Astrocyte (in vitro differentiated cells and primary cell): ENCODE measurements around the gene ZBTB46. TPM values are rescaled to one million over a fixed set of nuclear protein-coding genes. Genes with fewer than 3 reads are reported as not detected.

Source experiments
- DNase-seq: peaks from one replicate; pipeline ENCODE4 v3.0.0-alpha.2; 2010; ENCODE audit warnings: low read depth
- FAIRE-seq: peaks from 2 replicates; lab custom pipeline; 2011; peaks lifted over from hg19 to GRCh38; lab: Jason Lieb, UNC
- H2AFZ ChIP-seq: 2 replicates; pipeline ENCODE4 v1.6.0; 2012; ENCODE audit warnings: low read depth, low read length, inconsistent platforms
- H3K27ac ChIP-seq: 2 replicates; pipeline ENCODE4 v1.5.1; 2011; ENCODE audit warnings: low read depth, low read length, inconsistent platforms
- H3K27me3 ChIP-seq: 2 replicates; pipeline ENCODE4 v1.6.0; 2011; ENCODE audit warnings: low read length, inconsistent platforms; ENCODE audit not compliant: insufficient read depth
- H3K36me3 ChIP-seq: 2 replicates; pipeline ENCODE4 v1.5.1; 2011; ENCODE audit warnings: low read length, inconsistent platforms; ENCODE audit not compliant: insufficient read depth
- H3K4me1 ChIP-seq: 2 replicates; pipeline ENCODE4 v1.5.1; 2011; ENCODE audit warnings: low read length, inconsistent platforms; ENCODE audit not compliant: insufficient read depth
- H3K4me2 ChIP-seq: 2 replicates; pipeline ENCODE4 v1.6.0; 2012; ENCODE audit warnings: low read length, inconsistent platforms
- H3K4me3 ChIP-seq: 2 replicates; pipeline ENCODE4 v1.5.1; 2011; ENCODE audit warnings: low read depth, mild to moderate bottlenecking, low read length, inconsistent platforms; ENCODE audit not compliant: insufficient read depth
- H3K79me2 ChIP-seq: 2 replicates; pipeline ENCODE4 v1.6.0; 2012; ENCODE audit warnings: mild to moderate bottlenecking, low read length, inconsistent platforms; ENCODE audit not compliant: insufficient read depth
- H3K9ac ChIP-seq: 2 replicates; pipeline ENCODE4 v1.6.0; 2012; ENCODE audit warnings: mild to moderate bottlenecking, low read length, inconsistent platforms
- H3K9me3 ChIP-seq: 2 replicates; pipeline ENCODE4 v1.5.1; 2012; ENCODE audit warnings: low read depth, mild to moderate bottlenecking, low read length, inconsistent platforms; ENCODE audit not compliant: insufficient read depth
- H4K20me1 ChIP-seq: 2 replicates; pipeline ENCODE4 v1.6.0; 2012; ENCODE audit warnings: low read length, inconsistent platforms; ENCODE audit not compliant: insufficient read depth
- H3K27ac Mint-ChIP-seq: one replicate; pipeline ENCODE4 v1.8.0; 2021; ENCODE audit warnings: mild to moderate bottlenecking, mixed read lengths; ENCODE audit not compliant: unreplicated experiment
- H3K27me3 Mint-ChIP-seq: one replicate; pipeline ENCODE4 v1.8.0; 2021; ENCODE audit warnings: low read depth, mixed read lengths; ENCODE audit not compliant: unreplicated experiment
- H3K36me3 Mint-ChIP-seq: one replicate; pipeline ENCODE4 v1.8.0; 2021; ENCODE audit warnings: low read depth, mixed read lengths; ENCODE audit not compliant: unreplicated experiment
- H3K4me1 Mint-ChIP-seq: one replicate; pipeline ENCODE4 v1.8.0; 2021; ENCODE audit warnings: low read depth, mixed read lengths; ENCODE audit not compliant: unreplicated experiment
- H3K4me3 Mint-ChIP-seq: one replicate; pipeline ENCODE4 v1.8.0; 2021; ENCODE audit warnings: mild to moderate bottlenecking, moderate library complexity, mixed read lengths; ENCODE audit not compliant: unreplicated experiment
- H3K9me3 Mint-ChIP-seq: one replicate; pipeline ENCODE4 v1.8.0; 2021; ENCODE audit warnings: mild to moderate bottlenecking, mixed read lengths; ENCODE audit not compliant: unreplicated experiment
- CTCF ChIP-seq: IDR thresholded peaks from 2 replicates; pipeline ENCODE4 v1.5.1; 2011; ENCODE audit warnings: low read depth, mild to moderate bottlenecking, inconsistent platforms, low read length, moderate library complexity; ENCODE audit not compliant: insufficient read depth
- EZH2 ChIP-seq: IDR thresholded peaks from 2 replicates; pipeline ENCODE4 v1.6.1; 2012; ENCODE audit warnings: mild to moderate bottlenecking, low read length, inconsistent platforms; ENCODE audit not compliant: insufficient read depth
- total RNA-seq: library from RNA; stranded (reverse); gene quantifications from 2 replicates; pipeline ENCODE4 v1.2.1, GENCODE V29; 2021

ZBTB46 gene
- total RNA-seq, 1 donor from 2014 or later: 13.9 TPM

- Mint-ChIP-seq H3K27me3 (no peaks in the 10 kb centered on the region), H3K4me1 (peaks cover 11% of the 10 kb centered on the region), H3K27ac (no peak overlapping the region), H3K9me3 (no peaks in the 10 kb centered on the region), H3K4me3 (no peak overlapping the region), H3K36me3 (peaks cover 8% of the 10 kb centered on the region)
- peaks cover 48% of the 10 kb centered on the region for H3K79me2 ChIP-seq
- no peak overlapping the region for H3K27ac ChIP-seq
- FAIRE-seq: no peak
- no peak overlapping the region for H3K4me3 ChIP-seq
- H3K9ac ChIP-seq: no peak overlapping the region
- TF ChIP-seq CTCF (no peak), EZH2 (no peak)
- H3K27me3 ChIP-seq: no peaks in the 10 kb centered on the region
- no peak overlapping the region for H3K4me2 ChIP-seq
- H4K20me1 ChIP-seq: peaks cover 16% of the 10 kb centered on the region
- H3K4me1 ChIP-seq: peaks cover 31% of the 10 kb centered on the region
- H3K36me3 ChIP-seq: peaks cover 9% of the 10 kb centered on the region
- H2AFZ ChIP-seq: no peak overlapping the region
- DNase-seq: no peak
- H3K9me3 ChIP-seq: no peaks in the 10 kb centered on the region
These were observed 128.2 kb downstream of the ZBTB46 start for GRCh38 chr20:63702751-63703470.

DNA sequence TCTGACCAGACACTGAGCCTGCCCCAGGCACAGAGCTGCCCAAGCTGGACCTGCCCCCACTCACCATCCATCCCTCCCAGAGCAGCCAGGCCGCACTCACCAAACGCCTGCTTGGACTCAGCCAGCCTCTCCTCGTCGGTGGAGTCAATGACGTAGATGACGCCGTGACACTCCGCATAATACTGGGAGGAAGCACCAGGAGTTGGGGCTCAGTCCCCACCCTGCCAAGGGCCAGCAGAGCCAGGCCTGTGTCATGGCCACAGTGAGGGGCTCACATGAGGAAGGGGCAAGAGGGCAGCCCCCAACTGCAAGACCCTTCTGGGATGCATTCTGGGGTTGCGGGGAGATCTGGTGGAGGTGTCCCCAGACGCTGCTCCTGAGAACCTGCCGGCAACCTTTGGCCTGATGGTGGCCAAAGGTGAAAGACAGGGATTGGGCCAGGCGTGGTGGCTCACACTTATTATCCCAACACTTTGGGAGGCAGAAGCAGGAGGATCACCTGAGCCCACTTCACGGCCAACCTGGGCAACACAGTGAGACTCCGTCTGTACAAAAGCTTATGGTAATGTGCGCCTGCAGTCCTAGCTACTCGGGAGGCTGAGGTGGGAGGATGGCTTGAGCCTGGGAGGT lies 128.9 kb downstream of the ZBTB46 start:
- DNase-seq (no peak), FAIRE-seq (no peak)
- H3K9me3 Mint-ChIP-seq: no peaks in the 10 kb centered on the region
- no peaks in the 10 kb centered on the region for H3K27me3 Mint-ChIP-seq
- no peak overlapping the region for H3K4me3 Mint-ChIP-seq
- H3K27ac Mint-ChIP-seq: no peak overlapping the region
- Histone ChIP-seq H3K79me2 (peaks cover 47% of the 10 kb centered on the region), H2AFZ (no peak overlapping the region), H4K20me1 (peaks cover 16% of the 10 kb centered on the region), H3K27ac (no peak overlapping the region), H3K9ac (no peak overlapping the region), H3K27me3 (no peaks in the 10 kb centered on the region), H3K4me2 (no peak overlapping the region), H3K4me3 (no peak overlapping the region), H3K4me1 (peaks cover 39% of the 10 kb centered on the region), H3K9me3 (no peaks in the 10 kb centered on the region), H3K36me3 (peaks cover 9% of the 10 kb centered on the region)
- TF ChIP-seq CTCF (no peak), EZH2 (no peak)
- H3K4me1 Mint-ChIP-seq: peaks cover 12% of the 10 kb centered on the region
- peaks cover 8% of the 10 kb centered on the region for H3K36me3 Mint-ChIP-seq
